ENCODE measurements around the gene CETN1.

The CETN1 gene

GRCh38 chr18:570256-570655 lies 9.9 kb upstream of the CETN1 start:
- Mint-ChIP-seq H3K9me3 (no peaks in the 10 kb centered on the region), H3K4me3 (no peak overlapping the region), H3K36me3 (ENCODE audit: insufficient read depth) (no peaks in the 10 kb centered on the region), H3K27ac (ENCODE audit: low read depth) (no peak overlapping the region), H3K4me1 (no peaks in the 10 kb centered on the region), H3K27me3 (peaks cover 47% of the 10 kb centered on the region)
- DNase-seq (ENCODE audit: low spot score in 2 of 2) (no peak), ATAC-seq (replicated peaks; ENCODE audit: extremely low read depth, poor library complexity, severe bottlenecking) (no peak)

GRCh38 chr18:570697-571096 lies 9.5 kb upstream of the CETN1 start:
- no peaks in the 10 kb centered on the region for H3K4me1 Mint-ChIP-seq
- no peak for DNase-seq (ENCODE audit: low spot score in 2 of 2)
- no peak overlapping the region for H3K27ac Mint-ChIP-seq (ENCODE audit: low read depth)
- peaks cover 47% of the 10 kb centered on the region for H3K27me3 Mint-ChIP-seq
- ATAC-seq (replicated peaks; ENCODE audit: extremely low read depth, poor library complexity, severe bottlenecking), result no peak
- no peaks in the 10 kb centered on the region for H3K9me3 Mint-ChIP-seq
- H3K4me3 Mint-ChIP-seq, result no peak overlapping the region
- no peaks in the 10 kb centered on the region for H3K36me3 Mint-ChIP-seq (ENCODE audit: insufficient read depth)

- Mint-ChIP-seq H3K4me3 (no peak overlapping the region), H3K27me3 (peaks cover 56% of the 10 kb centered on the region), H3K4me1 (no peaks in the 10 kb centered on the region), H3K36me3 (ENCODE audit: insufficient read depth) (no peaks in the 10 kb centered on the region), H3K9me3 (no peaks in the 10 kb centered on the region), H3K27ac (ENCODE audit: low read depth) (no peak overlapping the region)
- ATAC-seq (replicated peaks; ENCODE audit: extremely low read depth, poor library complexity, severe bottlenecking) (no peak), DNase-seq (ENCODE audit: low spot score in 2 of 2) (no peak)
Measured at GRCh38 chr18:572091-572830, 7.9 kb upstream of the CETN1 start.

- H3K27ac Mint-ChIP-seq (ENCODE audit: low read depth), result no peak overlapping the region
Measured at GRCh38 chr18:572831-573289, 7.3 kb upstream of the CETN1 start.

GRCh38 chr18:573385-573784 lies 6.8 kb upstream of the CETN1 start:
- Mint-ChIP-seq H3K36me3 (ENCODE audit: insufficient read depth) (no peaks in the 10 kb centered on the region), H3K27ac (ENCODE audit: low read depth) (no peak overlapping the region), H3K4me3 (no peak overlapping the region), H3K4me1 (no peaks in the 10 kb centered on the region), H3K27me3 (peaks cover 56% of the 10 kb centered on the region), H3K9me3 (no peaks in the 10 kb centered on the region)
- no peak for DNase-seq (ENCODE audit: low spot score in 2 of 2)
- ATAC-seq (replicated peaks; ENCODE audit: extremely low read depth, poor library complexity, severe bottlenecking), result no peak

More at GRCh38 chr18:572831-573289, 7.3 kb upstream of the CETN1 start:
- Mint-ChIP-seq H3K36me3 (ENCODE audit: insufficient read depth) (no peaks in the 10 kb centered on the region), H3K27me3 (peaks cover 56% of the 10 kb centered on the region), H3K9me3 (no peaks in the 10 kb centered on the region), H3K4me3 (no peak overlapping the region), H3K4me1 (no peaks in the 10 kb centered on the region)
- no peak for ATAC-seq (replicated peaks; ENCODE audit: extremely low read depth, poor library complexity, severe bottlenecking)
- no peak for DNase-seq (ENCODE audit: low spot score in 2 of 2)

GRCh38 chr18:574149-574860 lies 5.9 kb upstream of the CETN1 start:
- no peak overlapping the region for H3K4me3 Mint-ChIP-seq
- no peaks in the 10 kb centered on the region for H3K9me3 Mint-ChIP-seq
- H3K4me1 Mint-ChIP-seq, result no peaks in the 10 kb centered on the region
- DNase-seq (ENCODE audit: low spot score in 2 of 2) (no peak), ATAC-seq (replicated peaks; ENCODE audit: extremely low read depth, poor library complexity, severe bottlenecking) (no peak)
- no peaks in the 10 kb centered on the region for H3K36me3 Mint-ChIP-seq (ENCODE audit: insufficient read depth)
- H3K27ac Mint-ChIP-seq (ENCODE audit: low read depth), result no peak overlapping the region
- peaks cover 60% of the 10 kb centered on the region for H3K27me3 Mint-ChIP-seq

GRCh38 chr18:574865-575645 lies 5.1 kb upstream of the CETN1 start:
- Mint-ChIP-seq H3K4me3 (no peak overlapping the region), H3K27ac (ENCODE audit: low read depth) (no peak overlapping the region)

GRCh38 chr18:576924-577323 lies 3.3 kb upstream of the CETN1 start:
- no peak for ATAC-seq (replicated peaks; ENCODE audit: extremely low read depth, poor library complexity, severe bottlenecking)

More at GRCh38 chr18:574865-575645, 5.1 kb upstream of the CETN1 start:
- Mint-ChIP-seq H3K9me3 (no peaks in the 10 kb centered on the region), H3K27me3 (peaks cover 61% of the 10 kb centered on the region), H3K36me3 (ENCODE audit: insufficient read depth) (no peaks in the 10 kb centered on the region), H3K4me1 (no peaks in the 10 kb centered on the region)
- DNase-seq (ENCODE audit: low spot score in 2 of 2) (no peak), ATAC-seq (replicated peaks; ENCODE audit: extremely low read depth, poor library complexity, severe bottlenecking) (no peak)

GRCh38 chr18:577643-578375 lies 2.4 kb upstream of the CETN1 start:
- H3K27ac Mint-ChIP-seq (ENCODE audit: low read depth), result no peak overlapping the region
- DNase-seq (ENCODE audit: low spot score in 2 of 2), result no peak
- H3K4me3 Mint-ChIP-seq, result no peak overlapping the region
- no peaks in the 10 kb centered on the region for H3K36me3 Mint-ChIP-seq (ENCODE audit: insufficient read depth)
- H3K27me3 Mint-ChIP-seq, result peaks cover 78% of the 10 kb centered on the region
- H3K9me3 Mint-ChIP-seq, result no peaks in the 10 kb centered on the region
- no peak for ATAC-seq (replicated peaks; ENCODE audit: extremely low read depth, poor library complexity, severe bottlenecking)
- H3K4me1 Mint-ChIP-seq, result no peaks in the 10 kb centered on the region

More at GRCh38 chr18:576924-577323, 3.3 kb upstream of the CETN1 start:
- Mint-ChIP-seq H3K27ac (ENCODE audit: low read depth) (no peak overlapping the region), H3K36me3 (ENCODE audit: insufficient read depth) (no peaks in the 10 kb centered on the region), H3K4me1 (no peaks in the 10 kb centered on the region), H3K9me3 (no peaks in the 10 kb centered on the region), H3K27me3 (peaks cover 74% of the 10 kb centered on the region), H3K4me3 (no peak overlapping the region)
- no peak for DNase-seq (ENCODE audit: low spot score in 2 of 2)

- Mint-ChIP-seq H3K4me3 (no peak overlapping the region), H3K27me3 (peaks cover 72% of the 10 kb centered on the region), H3K27ac (ENCODE audit: low read depth) (no peak overlapping the region), H3K9me3 (no peaks in the 10 kb centered on the region), H3K36me3 (ENCODE audit: insufficient read depth) (no peaks in the 10 kb centered on the region), H3K4me1 (no peaks in the 10 kb centered on the region)
- DNase-seq (ENCODE audit: low spot score in 2 of 2), result no peak
- no peak for ATAC-seq (replicated peaks; ENCODE audit: extremely low read depth, poor library complexity, severe bottlenecking)
Measured at GRCh38 chr18:579238-579637, 942 bp upstream of the CETN1 start.

GRCh38 chr18:581096-581495 lies 916 bp downstream of the CETN1 start:
- H3K27me3 Mint-ChIP-seq, result peaks cover 57% of the 10 kb centered on the region
- no peak overlapping the region for H3K4me3 Mint-ChIP-seq
- H3K27ac Mint-ChIP-seq (ENCODE audit: low read depth), result no peak overlapping the region
- no peaks in the 10 kb centered on the region for H3K9me3 Mint-ChIP-seq
- H3K36me3 Mint-ChIP-seq (ENCODE audit: insufficient read depth), result no peaks in the 10 kb centered on the region
- H3K4me1 Mint-ChIP-seq, result no peaks in the 10 kb centered on the region
- ATAC-seq (replicated peaks; ENCODE audit: extremely low read depth, poor library complexity, severe bottlenecking), result no peak
- DNase-seq (ENCODE audit: low spot score in 2 of 2), result no peak

GRCh38 chr18:582465-582864 lies 2.3 kb downstream of the CETN1 start:
- ATAC-seq (replicated peaks; ENCODE audit: extremely low read depth, poor library complexity, severe bottlenecking), result no peak
- no peak for DNase-seq (ENCODE audit: low spot score in 2 of 2)
- H3K4me3 Mint-ChIP-seq, result no peak overlapping the region
- peaks cover 45% of the 10 kb centered on the region for H3K27me3 Mint-ChIP-seq
- H3K36me3 Mint-ChIP-seq (ENCODE audit: insufficient read depth), result no peaks in the 10 kb centered on the region
- no peaks in the 10 kb centered on the region for H3K4me1 Mint-ChIP-seq
- no peaks in the 10 kb centered on the region for H3K9me3 Mint-ChIP-seq
- H3K27ac Mint-ChIP-seq (ENCODE audit: low read depth), result no peak overlapping the region
